Measurements from ENCODE around the gene DLG2.

DLG2 gene

GRCh38 chr11:84097186-84097585, 1530.0 kb downstream of the DLG2 start:
- DNase-seq (ENCODE audit: low read depth): no peak

GRCh38 chr11:84091212-84091986, 1535.7 kb downstream of the DLG2 start:
- DNase-seq (ENCODE audit: low read depth): no peak

- no peak for DNase-seq (ENCODE audit: low read depth)
Measured at GRCh38 chr11:84089072-84090057, 1537.8 kb downstream of the DLG2 start.

- no peak for DNase-seq (ENCODE audit: low read depth)
Measured at GRCh38 chr11:84071851-84072250, 1555.3 kb downstream of the DLG2 start.

GRCh38 chr11:84069048-84069447, 1558.1 kb downstream of the DLG2 start:
- no peak for DNase-seq (ENCODE audit: low read depth)

GRCh38 chr11:84061726-84062125, 1565.4 kb downstream of the DLG2 start:
- DNase-seq (ENCODE audit: low read depth): no peak

GRCh38 chr11:84056653-84057376, 1570.3 kb downstream of the DLG2 start:
- DNase-seq (ENCODE audit: low read depth): no peak

- no peak for DNase-seq (ENCODE audit: low read depth)
Measured at GRCh38 chr11:84045146-84045545, 1582.0 kb downstream of the DLG2 start.

- no peak for DNase-seq (ENCODE audit: low read depth)
Measured at GRCh38 chr11:84044706-84045105, 1582.4 kb downstream of the DLG2 start.

- DNase-seq (ENCODE audit: low read depth): no peak
Measured at GRCh38 chr11:84036664-84037194, 1590.4 kb downstream of the DLG2 start.

- no peak for DNase-seq (ENCODE audit: low read depth)
Measured at GRCh38 chr11:84035645-84036044, 1591.5 kb downstream of the DLG2 start.

- DNase-seq (ENCODE audit: low read depth): no peak
Measured at GRCh38 chr11:84034484-84034883, 1592.7 kb downstream of the DLG2 start.

GRCh38 chr11:84024266-84024665, 1602.9 kb downstream of the DLG2 start:
- DNase-seq (ENCODE audit: low read depth): no peak

- no peak for DNase-seq (ENCODE audit: low read depth)
Measured at GRCh38 chr11:84022695-84023094, 1604.4 kb downstream of the DLG2 start.

GRCh38 chr11:84022201-84022600, 1604.9 kb downstream of the DLG2 start:
- DNase-seq (ENCODE audit: low read depth): no peak

GRCh38 chr11:84021291-84021690, 1605.9 kb downstream of the DLG2 start:
- DNase-seq (ENCODE audit: low read depth): no peak

GRCh38 chr11:84019571-84020194, 1607.5 kb downstream of the DLG2 start:
- DNase-seq (ENCODE audit: low read depth): no peak

GRCh38 chr11:84014539-84014938, 1612.6 kb downstream of the DLG2 start:
- DNase-seq (ENCODE audit: low read depth): no peak

GRCh38 chr11:84012171-84012826, 1614.8 kb downstream of the DLG2 start:
- no peak for DNase-seq (ENCODE audit: low read depth)

GRCh38 chr11:84003181-84003580, 1624.0 kb downstream of the DLG2 start:
- no peak for DNase-seq (ENCODE audit: low read depth)

- DNase-seq (ENCODE audit: low read depth): no peak
Measured at GRCh38 chr11:83998921-83999320, 1628.2 kb downstream of the DLG2 start.

All from activated gamma-delta T cell treated with anti-CD3 and anti-CD28 coated beads, Interleukin-2, amount 50 U/mL, for 16 hours (primary cell).